HL-60 (cell line): Measurements from ENCODE around the gene AKT1.
A peak's percentile ranks its signal among the peaks of the same experiment; 100 is the strongest.

Source experiments
- DNase-seq, 2 experiments: peaks; one replicate each; pipeline ENCODE4 v3.0.0-alpha.2; 2010 to 2020; ENCODE audit warnings: low read depth in 1 of 2, low spot score in 1 of 2
- H3K27ac ChIP-seq: fragments of 250-450 bp; sonication (Bioruptor Pico); replicated peaks from 2 replicates; pipeline ENCODE4 v1.5.1; 2020; ENCODE audit warnings: mild to moderate bottlenecking, moderate library complexity
- H3K27me3 ChIP-seq: fragments of 250-450 bp; sonication (Bioruptor Pico); 2 replicates; pipeline ENCODE4 v1.5.1; 2021; ENCODE audit warnings: mild to moderate bottlenecking, moderate library complexity; ENCODE audit not compliant: insufficient read depth, poor library complexity, severe bottlenecking
- H3K4me3 ChIP-seq: replicated peaks from 2 replicates; pipeline ENCODE4 v1.5.1; 2011; ENCODE audit warnings: mild to moderate bottlenecking, control low read depth, low read length; ENCODE audit not compliant: insufficient read depth
- CTCF ChIP-seq: IDR thresholded peaks from one replicate; pipeline ENCODE4 v1.5.1; 2011; ENCODE audit warnings: low read length, control low read depth, inconsistent platforms; ENCODE audit not compliant: insufficient read depth
- GABPA ChIP-seq: IDR thresholded peaks from 2 replicates; pipeline ENCODE4 v1.6.1; 2012; ENCODE audit warnings: low read depth
- POLR2AphosphoS5 ChIP-seq: IDR thresholded peaks from 2 replicates; pipeline ENCODE4 v1.6.1; 2012; ENCODE audit warnings: low read depth
- SPI1 ChIP-seq: IDR thresholded peaks from 2 replicates; pipeline ENCODE4 v1.6.1; 2012; ENCODE audit warnings: low read depth, mild to moderate bottlenecking, borderline replicate concordance
- TF ChIP-seq, protein P1 (sequence below): IDR thresholded peaks from 2 replicates; pipeline ENCODE4 v1.6.1; 2012; ENCODE audit warnings: low read depth; ENCODE audit not compliant: insufficient replicate concordance

The AKT1 gene

DNA sequence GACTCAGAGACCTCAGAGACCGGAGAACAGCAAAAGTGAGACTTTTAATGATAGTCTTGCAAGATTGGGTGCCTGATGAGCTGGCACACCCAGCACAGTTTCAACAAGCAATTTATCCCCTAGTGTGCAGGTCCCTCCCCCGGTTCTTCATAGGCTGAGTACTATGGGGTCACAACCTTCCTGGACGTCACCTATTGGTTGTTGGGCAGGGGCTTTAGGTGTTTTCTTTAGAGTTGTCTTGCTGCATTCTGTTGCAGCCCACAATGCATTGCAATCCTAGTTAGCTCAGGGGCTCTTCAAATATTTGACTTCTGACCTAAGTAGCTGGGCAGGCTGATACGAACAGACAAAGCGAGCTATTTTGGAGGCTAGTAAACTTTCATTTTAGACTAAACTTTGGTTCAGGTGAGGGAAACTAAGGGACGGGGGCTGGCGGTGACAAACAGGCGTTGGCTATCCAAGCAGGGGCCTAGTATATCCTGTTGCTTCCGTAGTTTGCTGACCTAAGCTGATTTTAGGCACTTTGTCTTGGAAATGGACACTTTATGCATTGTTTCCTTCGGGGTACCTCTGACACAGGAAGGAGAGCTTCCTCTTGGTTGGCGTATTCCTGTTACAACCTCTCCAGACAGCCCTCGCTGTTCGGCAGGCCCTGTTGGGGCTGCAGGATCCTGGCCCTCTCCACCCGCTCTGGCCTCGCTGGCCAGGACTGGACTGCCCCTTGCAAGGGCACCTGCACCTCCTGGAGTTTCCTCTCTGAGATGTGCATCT lies 28.5 kb downstream of the AKT1 start:
- TF ChIP-seq SPI1 = no peak
- TF ChIP-seq, protein P1, sequence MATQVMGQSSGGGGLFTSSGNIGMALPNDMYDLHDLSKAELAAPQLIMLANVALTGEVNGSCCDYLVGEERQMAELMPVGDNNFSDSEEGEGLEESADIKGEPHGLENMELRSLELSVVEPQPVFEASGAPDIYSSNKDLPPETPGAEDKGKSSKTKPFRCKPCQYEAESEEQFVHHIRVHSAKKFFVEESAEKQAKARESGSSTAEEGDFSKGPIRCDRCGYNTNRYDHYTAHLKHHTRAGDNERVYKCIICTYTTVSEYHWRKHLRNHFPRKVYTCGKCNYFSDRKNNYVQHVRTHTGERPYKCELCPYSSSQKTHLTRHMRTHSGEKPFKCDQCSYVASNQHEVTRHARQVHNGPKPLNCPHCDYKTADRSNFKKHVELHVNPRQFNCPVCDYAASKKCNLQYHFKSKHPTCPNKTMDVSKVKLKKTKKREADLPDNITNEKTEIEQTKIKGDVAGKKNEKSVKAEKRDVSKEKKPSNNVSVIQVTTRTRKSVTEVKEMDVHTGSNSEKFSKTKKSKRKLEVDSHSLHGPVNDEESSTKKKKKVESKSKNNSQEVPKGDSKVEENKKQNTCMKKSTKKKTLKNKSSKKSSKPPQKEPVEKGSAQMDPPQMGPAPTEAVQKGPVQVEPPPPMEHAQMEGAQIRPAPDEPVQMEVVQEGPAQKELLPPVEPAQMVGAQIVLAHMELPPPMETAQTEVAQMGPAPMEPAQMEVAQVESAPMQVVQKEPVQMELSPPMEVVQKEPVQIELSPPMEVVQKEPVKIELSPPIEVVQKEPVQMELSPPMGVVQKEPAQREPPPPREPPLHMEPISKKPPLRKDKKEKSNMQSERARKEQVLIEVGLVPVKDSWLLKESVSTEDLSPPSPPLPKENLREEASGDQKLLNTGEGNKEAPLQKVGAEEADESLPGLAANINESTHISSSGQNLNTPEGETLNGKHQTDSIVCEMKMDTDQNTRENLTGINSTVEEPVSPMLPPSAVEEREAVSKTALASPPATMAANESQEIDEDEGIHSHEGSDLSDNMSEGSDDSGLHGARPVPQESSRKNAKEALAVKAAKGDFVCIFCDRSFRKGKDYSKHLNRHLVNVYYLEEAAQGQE = no peak
- TF ChIP-seq GABPA = no peak
- TF ChIP-seq POLR2AphosphoS5 = no peak
- no peak for TF ChIP-seq CTCF
- Histone ChIP-seq H3K4me3 (no peak overlapping the region), H3K27me3 (no peaks in the 10 kb centered on the region), H3K27ac (no peak overlapping the region)
- no peak for DNase-seq

DNA sequence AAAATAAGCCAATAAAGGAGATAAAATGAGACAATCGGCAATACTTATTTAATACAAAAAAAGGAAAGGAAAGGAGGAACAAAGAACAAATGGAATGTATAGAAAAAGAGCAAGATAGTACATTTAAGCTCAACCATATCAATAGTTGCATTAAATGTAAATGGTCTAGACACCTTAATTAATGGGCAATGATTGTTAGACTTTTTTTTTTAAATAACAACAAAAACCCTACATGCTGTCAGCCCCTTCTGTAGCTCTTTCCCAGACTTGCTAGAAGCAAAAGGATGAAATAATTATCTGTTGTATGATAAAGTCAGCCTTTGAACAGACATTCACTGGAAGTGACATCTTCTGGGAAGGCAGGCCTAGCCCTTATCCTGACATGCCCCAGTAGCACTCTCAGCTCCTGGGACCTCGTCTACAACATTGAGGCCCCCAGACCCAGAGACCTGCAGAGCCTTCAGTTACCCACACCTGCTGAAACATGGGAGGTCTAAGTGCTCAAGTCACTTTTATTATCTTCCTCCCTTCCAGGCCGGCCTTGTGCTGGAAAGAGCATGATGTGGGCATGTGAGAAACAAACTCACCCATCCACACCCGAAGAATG lies 29.2 kb downstream of the AKT1 start:
- Histone ChIP-seq H3K27ac (no peak overlapping the region), H3K4me3 (no peak overlapping the region), H3K27me3 (no peaks in the 10 kb centered on the region)
- TF ChIP-seq CTCF (no peak), POLR2AphosphoS5 (no peak), SPI1 (no peak)
- DNase-seq = no peak

DNA sequence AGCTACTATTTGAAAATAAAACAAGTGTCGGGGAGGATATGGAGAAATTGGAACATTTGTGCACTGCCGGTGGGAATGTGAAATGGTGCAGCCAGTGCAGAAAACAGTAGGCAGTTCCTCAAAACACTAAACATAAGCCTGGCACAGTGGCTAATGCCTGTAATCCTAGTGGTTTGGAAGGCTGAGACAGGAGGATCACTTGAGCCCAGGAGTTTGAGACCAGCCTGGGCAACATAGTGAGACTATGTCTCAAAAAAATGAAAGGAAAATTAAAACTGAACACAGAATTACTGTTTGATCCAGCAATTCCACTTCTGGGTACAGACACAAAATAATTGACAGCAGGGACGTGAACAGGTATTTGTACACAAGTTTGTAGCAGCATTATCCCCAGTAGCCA lies 30.0 kb downstream of the AKT1 start:
- no peak overlapping the region for H3K4me3 ChIP-seq
- 0 out of 2 replicates have a peak, but pooled peaks have one; percentile 23 for TF ChIP-seq SPI1
- no peak for TF ChIP-seq CTCF
- H3K27me3 ChIP-seq = no peaks in the 10 kb centered on the region
- no peak for DNase-seq
- no peak overlapping the region for H3K27ac ChIP-seq

DNA sequence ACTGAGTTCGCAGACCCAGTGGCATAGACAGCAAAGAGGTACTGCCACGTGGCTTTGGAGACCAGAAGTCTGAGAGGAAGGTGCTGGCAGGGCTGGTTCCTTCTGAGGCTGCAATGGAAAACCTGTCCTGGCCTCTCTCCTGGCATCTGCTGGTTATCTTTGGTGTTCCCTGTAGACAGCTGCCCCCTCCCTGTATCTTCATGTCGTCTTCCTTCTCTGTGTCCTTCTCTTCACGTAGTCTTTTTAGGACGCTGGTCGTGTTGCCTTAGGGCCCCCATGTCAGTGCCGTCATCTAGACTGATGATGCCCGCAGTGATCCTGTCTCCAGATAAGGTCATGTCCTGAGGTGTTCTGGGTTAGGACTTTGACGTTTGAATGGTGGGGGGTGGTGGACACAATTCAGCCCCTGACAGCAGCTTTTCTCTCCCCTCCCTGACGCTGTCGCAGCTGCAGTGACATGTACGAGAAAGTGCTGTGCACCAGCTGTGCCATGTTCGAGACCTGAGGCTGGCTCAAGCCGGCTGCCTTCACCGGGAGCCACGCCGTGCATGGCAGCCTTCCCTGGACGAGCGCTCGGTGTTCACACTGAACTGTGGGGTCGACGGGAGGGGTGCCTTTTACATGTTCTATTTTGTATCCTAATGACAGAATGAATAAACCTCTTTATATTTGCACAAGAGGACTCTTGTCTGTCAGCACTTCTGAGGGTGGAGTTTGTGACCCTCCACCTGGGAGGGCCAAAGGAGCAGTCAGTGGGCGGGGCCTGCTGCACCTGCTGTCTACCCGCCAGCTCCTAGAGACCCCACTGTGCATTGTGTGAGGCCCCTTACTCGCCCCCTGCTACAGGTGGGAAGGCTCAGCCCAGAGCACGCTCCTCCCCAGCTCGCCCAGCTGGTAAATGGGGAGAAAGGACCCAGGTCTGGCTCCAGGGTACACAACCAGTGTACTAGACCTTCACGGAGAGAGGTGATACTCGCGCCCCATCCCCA lies 36.3 kb downstream of the AKT1 start:
- DNase-seq = no peak
- Histone ChIP-seq H3K27me3 (no peaks in the 10 kb centered on the region), H3K27ac (no peak overlapping the region), H3K4me3 (no peak overlapping the region)
- no peak; the same call in 1 of the 2 replicates for TF ChIP-seq POLR2AphosphoS5
- TF ChIP-seq CTCF = no peak
- TF ChIP-seq SPI1 = no peak
- TF ChIP-seq GABPA = no peak
